Measurements from ENCODE around the gene CIDEB.

- no peak for TF ChIP-seq CTCF (IDR thresholded peaks at IDR 0.05)
- no peak for TF ChIP-seq POLR2A (IDR thresholded peaks at IDR 0.05)
Observed at GRCh38 chr14:24340606-24341005, 32.8 kb upstream of the CIDEB start.

Data from adrenal gland (tissue), 5 donors.